Breast epithelium (tissue), 4 donors: ENCODE measurements around the gene FAM120A. TPM values are rescaled to one million over a fixed set of nuclear protein-coding genes. Genes with fewer than 3 reads are reported as not detected.

Source experiments
- DNase-seq, 2 donors: peaks; one replicate each; pipeline ENCODE4 v3.0.0-alpha.2; 2019; ENCODE audit warnings: low spot score in 2 of 2
- H3K27ac ChIP-seq, 2 donors: fragments of 200-600 bp; sonication (generic) in 1 of 2; one replicate each; pipeline ENCODE4 v1.5.1; 2016 to 2019; ENCODE audit warnings: mild to moderate bottlenecking in 1 of 2
- H3K27me3 ChIP-seq, 2 donors: fragments of 200-600 bp; sonication (generic) in 1 of 2; one replicate each; pipeline versions ENCODE4 v1.5.1 to v1.6.0; 2017 to 2019; ENCODE audit warnings: control low read depth in 1 of 2, mild to moderate bottlenecking in 1 of 2
- H3K36me3 ChIP-seq: fragments of 200-600 bp; one replicate; pipeline ENCODE4 v1.5.1; 2019
- H3K4me1 ChIP-seq, 2 donors: fragments of 200-600 bp; sonication (generic); one replicate each; pipeline ENCODE4 v1.5.1; 2016 to 2019; ENCODE audit warnings: control low read depth in 1 of 2
- H3K4me3 ChIP-seq, 3 donors: fragments of 200-600 bp; sonication (generic); 1 replicate in 2 of 3; 2 replicates in 1 of 3; pipeline ENCODE4 v1.5.1; 2016 to 2019; ENCODE audit warnings: mild to moderate bottlenecking in 3 of 3, moderate library complexity in 2 of 3
- H3K9me3 ChIP-seq, 2 donors: fragments of 200-600 bp; sonication (generic) in 1 of 2; one replicate each; pipeline ENCODE4 v1.5.1; 2016 to 2019; ENCODE audit warnings: control low read depth in 1 of 2
- CTCF ChIP-seq, 3 donors: fragments of 450-650 bp; IDR thresholded peaks; one replicate each; pipeline ENCODE4 v1.5.1; 2016 to 2017; ENCODE audit warnings: antibody characterized with exemption in 3 of 3, mild to moderate bottlenecking in 3 of 3, moderate library complexity in 3 of 3
- POLR2A ChIP-seq: fragments of 450-650 bp; IDR thresholded peaks from one replicate; pipeline ENCODE4 v1.6.1; 2016; ENCODE audit warnings: antibody characterized with exemption, mild to moderate bottlenecking, moderate library complexity
- POLR2AphosphoS5 ChIP-seq, 3 donors: sonication (generic); formaldehyde crosslinking; IDR thresholded peaks; one replicate each; pipeline ENCODE4 v1.6.1; 2017; ENCODE audit warnings: antibody characterized with exemption in 3 of 3
- intact Hi-C: fragments of 100-400 bp; cut with DNase I; formaldehyde crosslinking; loops from one replicate; pipeline ENCODE4 v1.15.1; 2023; ENCODE audit warnings: low total_unique reads
- total RNA-seq, 3 donors: library from RNA; depleted of rRNA; stranded (reverse); fragments of >200 nt; gene quantifications; one replicate each; pipeline ENCODE4 v1.1.0, GENCODE V29; 2016

Gene FAM120A
- total RNA-seq, 3 donors from 2014 or later: 71.0 to 103 (median 89.6) TPM

- intact Hi-C loops: no loop called here
- Histone ChIP-seq H3K36me3 (peaks cover 1% of the 10 kb centered on the region), H3K4me3 (no peak overlapping the region), H3K9me3 (no peaks in the 10 kb centered on the region), H3K4me1 (no peaks in the 10 kb centered on the region), H3K27ac (no peak overlapping the region), H3K27me3 (no peaks in the 10 kb centered on the region)
- TF ChIP-seq CTCF (IDR thresholded peaks at IDR 0.05) (no peak), POLR2A (no peak), POLR2AphosphoS5 (IDR thresholded peaks at IDR 0.05) (no peak)
- no peak for DNase-seq
Measured at GRCh38 chr9:93558503-93558902, 107.0 kb downstream of the FAM120A start.

DNA sequence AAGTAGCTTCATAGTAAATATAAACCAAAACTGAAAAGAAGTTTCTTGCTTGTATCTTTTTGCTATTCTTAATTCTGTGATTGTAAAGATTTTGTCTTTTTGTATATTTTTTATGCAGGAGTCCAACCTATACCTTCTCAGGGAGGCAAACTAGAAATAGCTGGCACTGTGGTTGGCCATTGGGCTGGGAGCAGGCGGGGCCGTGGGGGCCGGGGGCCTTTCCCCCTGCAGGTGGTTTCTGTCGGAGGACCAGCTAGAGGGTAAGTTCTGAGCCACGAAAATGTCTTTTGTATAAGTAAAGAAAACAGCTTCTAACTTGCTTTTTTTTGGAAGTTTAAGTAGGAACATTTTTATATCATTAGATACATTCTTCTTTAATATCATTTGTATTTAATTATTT, 109.5 kb downstream of the FAM120A start:
- intact Hi-C loops: no loop called here

DNA sequence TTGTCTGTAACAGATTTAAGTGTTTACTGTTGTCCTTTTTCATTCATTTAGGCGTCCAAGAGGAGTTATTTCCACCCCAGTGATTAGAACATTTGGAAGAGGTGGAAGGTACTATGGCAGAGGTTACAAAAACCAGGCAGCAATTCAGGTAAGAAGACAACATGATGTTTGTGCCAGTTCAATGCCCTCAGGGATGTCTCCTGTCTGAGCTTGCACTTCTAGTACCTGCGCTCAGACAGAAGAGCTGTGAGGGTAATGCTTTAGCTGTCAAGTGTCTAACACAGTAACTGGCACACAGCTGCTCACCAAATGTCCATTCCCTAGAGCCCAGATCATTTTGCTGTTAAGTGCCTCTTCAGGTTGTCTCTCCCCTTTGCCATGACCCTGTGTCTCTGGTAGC, 110.7 kb downstream of the FAM120A start:
- H3K4me1 ChIP-seq: no peaks in the 10 kb centered on the region
- intact Hi-C loops: no loop called here
- peak overlapping the region in 1 of 2 donors; percentile 45 for H3K27ac ChIP-seq
- TF ChIP-seq POLR2A (no peak), CTCF (IDR thresholded peaks at IDR 0.05) (no peak), POLR2AphosphoS5 (IDR thresholded peaks at IDR 0.05) (no peak)
- H3K4me3 ChIP-seq: no peak overlapping the region
- H3K9me3 ChIP-seq: no peaks in the 10 kb centered on the region
- no peaks in the 10 kb centered on the region for H3K27me3 ChIP-seq
- H3K36me3 ChIP-seq: peaks cover 5% of the 10 kb centered on the region
- DNase-seq: peak in 1 of 2 donors; percentile 61

More for the DNA sequence above, 109.5 kb downstream of the FAM120A start:
- no peak for TF ChIP-seq POLR2AphosphoS5 (IDR thresholded peaks at IDR 0.05)
- no peak for TF ChIP-seq POLR2A
- no peak for DNase-seq
- H3K4me1 ChIP-seq: no peaks in the 10 kb centered on the region
- peaks cover 5% of the 10 kb centered on the region for H3K36me3 ChIP-seq
- no peak overlapping the region for H3K4me3 ChIP-seq
- no peak overlapping the region for H3K27ac ChIP-seq
- H3K27me3 ChIP-seq: no peaks in the 10 kb centered on the region
- H3K9me3 ChIP-seq: no peaks in the 10 kb centered on the region

DNA sequence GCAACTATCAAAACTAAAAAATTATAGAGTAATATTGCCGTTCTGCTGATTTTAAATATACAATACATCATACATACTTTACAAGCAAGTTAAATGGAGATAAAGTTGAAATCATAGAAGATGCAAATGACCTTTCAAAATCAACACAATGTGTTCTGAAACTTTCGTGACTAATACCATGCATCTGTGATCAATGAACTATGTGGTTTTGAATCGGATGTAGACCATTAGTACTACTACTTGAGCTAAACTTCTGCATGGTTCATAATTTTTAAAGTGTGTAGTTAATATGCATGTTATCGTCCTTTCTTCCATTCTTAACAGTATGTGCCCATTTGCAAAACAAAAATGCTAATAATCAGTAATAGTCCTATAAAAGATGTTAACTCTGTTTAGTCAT, 113.6 kb downstream of the FAM120A start:
- no peak for TF ChIP-seq POLR2AphosphoS5 (IDR thresholded peaks at IDR 0.05)
- TF ChIP-seq POLR2A: no peak
- no peak for TF ChIP-seq CTCF (IDR thresholded peaks at IDR 0.05)
- intact Hi-C loops: no loop called here
- H3K36me3 ChIP-seq: peaks cover 5% of the 10 kb centered on the region

DNA sequence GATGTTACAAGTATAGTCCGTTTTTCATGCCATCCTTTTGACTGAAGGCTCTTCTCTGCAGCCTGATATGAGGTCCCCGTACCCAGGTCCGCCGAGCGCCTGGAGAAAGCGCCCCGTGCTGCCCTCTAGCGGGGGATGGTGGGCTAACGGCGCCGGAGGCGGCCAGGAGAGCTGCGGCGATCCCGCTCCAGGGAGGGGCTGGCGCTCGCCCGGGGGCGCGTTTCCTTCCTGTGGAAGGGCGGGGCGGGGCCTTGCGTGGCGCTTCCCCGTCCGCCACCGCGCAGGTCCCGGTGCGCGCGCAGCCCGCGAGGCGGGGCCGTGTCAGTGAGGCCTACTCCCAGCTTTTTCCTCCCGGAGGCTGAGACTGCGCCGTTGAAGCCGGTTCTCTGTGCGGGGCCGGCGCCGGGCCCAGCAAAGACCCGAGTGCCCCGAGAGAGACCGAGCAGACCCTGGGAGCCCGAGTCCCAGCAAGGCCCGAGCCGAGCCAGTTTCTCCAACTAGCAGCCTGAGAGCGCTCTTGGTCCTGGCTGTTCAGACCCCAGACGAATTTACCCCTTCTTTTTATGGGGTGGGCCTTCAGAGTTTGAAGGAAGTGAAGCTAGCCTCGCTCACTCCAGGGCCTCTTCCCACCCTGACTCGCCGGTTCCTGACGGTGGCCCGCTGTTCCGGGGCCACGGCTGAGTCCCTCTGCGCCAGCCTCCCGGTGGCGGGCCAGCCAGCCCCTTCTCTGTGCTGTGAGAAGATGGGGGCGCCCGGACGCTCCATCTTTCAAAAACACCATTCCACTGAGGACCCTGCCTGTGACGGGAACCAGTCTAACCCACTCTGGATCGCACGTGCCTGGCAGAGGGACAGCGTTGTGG, 115.2 kb downstream of the FAM120A start:
- Histone ChIP-seq H3K4me1 (no peaks in the 10 kb centered on the region), H3K27ac (peak overlapping the region; percentile 95 to 96), H3K36me3 (peaks cover 5% of the 10 kb centered on the region), H3K4me3 (peak overlapping the region; percentile 46 to 78 (median 64)), H3K9me3 (no peaks in the 10 kb centered on the region), H3K27me3 (no peaks in the 10 kb centered on the region)
- DNase-seq: peak; percentile 94 to 97
- intact Hi-C loops: no loop called here
- peak; percentile 71 for TF ChIP-seq POLR2A
- peak; percentile 72 to 85 (median 82) for TF ChIP-seq CTCF (IDR thresholded peaks at IDR 0.05)
- TF ChIP-seq POLR2AphosphoS5 (IDR thresholded peaks at IDR 0.05): peak; percentile 77 to 89 (median 89)

More for the DNA sequence above, 113.6 kb downstream of the FAM120A start:
- Histone ChIP-seq H3K4me3 (no peak overlapping the region), H3K27ac (no peak overlapping the region), H3K4me1 (no peaks in the 10 kb centered on the region), H3K9me3 (no peaks in the 10 kb centered on the region), H3K27me3 (no peaks in the 10 kb centered on the region)
- DNase-seq: no peak
